NCI-H2029 (cell line): Measurements from ENCODE around the gene PHF20.
"Not testable (repeated sequence)": the region's sequence is repeated elsewhere in the genome, so short reads cannot be mapped to it uniquely, and the experiment has no call there.

ENCODE experiments used
- DNase-seq: peaks from one replicate; lab custom pipeline; 2025; lab: John Stamatoyannopoulos, UW

The PHF20 gene

GRCh38 chr20:35771689-35772562 lies at the start of gene PHF20:
Gene PHF20, plus strand, starts transcription at chr20:35772015. Its CDS starts 29,508 bp downstream, at chr20:35801523.
- peak; percentile 95 for DNase-seq

GRCh38 chr20:35723275-35723639 lies 48.6 kb upstream of the PHF20 start:
- DNase-seq: not testable (repeated sequence)

- not testable (repeated sequence) for DNase-seq
Measured at GRCh38 chr20:35723652-35724320, 48.0 kb upstream of the PHF20 start.

DNA sequence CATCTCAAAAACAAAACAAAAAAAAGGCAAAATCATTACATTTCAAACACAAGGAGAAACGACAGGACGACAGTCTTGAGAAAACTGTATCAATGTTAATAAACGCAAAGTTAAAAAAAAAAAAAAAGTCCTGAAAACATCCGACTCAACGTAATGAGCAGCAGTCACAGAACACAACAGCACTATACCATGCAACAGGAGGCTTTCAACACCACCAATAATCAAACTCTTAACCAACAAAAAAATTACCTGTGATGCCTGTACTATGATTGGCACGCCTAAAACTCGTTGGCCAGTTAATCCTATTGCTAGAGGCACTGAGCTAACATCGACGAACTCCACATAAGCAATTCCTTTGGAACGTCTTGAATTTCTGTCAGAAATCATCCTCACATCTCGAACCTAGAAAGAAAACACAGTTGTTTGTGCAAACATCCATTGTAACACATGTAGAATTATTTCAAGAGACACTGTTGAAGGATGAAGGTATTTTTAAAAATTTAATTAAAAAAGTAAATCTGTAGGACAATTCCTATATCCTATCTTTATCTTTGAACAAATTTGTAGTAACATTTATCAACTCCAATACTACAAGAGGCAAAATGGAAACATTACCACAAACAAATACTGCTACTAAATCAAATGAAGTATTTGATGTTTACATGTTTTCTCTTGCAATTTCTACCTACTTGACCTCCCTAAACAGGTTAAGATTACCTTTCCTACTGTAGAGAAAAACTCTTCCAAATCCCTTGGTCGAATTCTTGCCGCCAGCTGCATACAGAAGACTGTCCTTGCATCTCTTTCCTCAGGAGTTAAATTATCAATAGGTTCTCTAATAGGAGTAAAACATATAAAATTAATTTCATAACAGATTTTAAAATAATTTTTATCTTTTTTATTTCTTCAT lies 47.2 kb upstream of the PHF20 start:
- no peak for DNase-seq

GRCh38 chr20:35726842-35727711 lies 44.7 kb upstream of the PHF20 start:
- DNase-seq: no peak

DNA sequence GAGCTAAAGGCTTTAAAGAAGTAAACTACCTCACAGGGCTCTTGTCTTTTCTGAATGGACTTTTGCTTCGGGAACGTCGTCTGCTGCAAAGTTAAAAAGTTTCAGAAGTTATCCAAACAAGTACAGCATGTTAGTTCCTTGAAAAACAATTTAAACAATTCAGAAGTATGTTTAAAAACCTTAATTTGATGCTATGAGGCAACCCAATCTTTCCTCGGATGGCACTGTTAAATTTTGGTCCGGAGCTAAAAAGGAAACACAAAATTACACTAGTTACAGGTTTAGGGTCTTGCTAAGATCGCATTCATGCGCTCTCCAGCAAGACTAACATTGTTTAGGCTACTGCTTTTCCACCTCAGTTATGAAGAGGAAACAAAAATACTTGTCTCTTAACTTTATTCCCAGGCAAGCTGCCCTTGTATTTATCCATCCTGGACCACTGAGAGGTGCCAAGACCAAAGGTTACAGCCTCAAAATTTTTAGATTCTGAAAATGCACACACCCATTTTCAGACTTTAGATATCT lies 42.5 kb upstream of the PHF20 start:
- no peak for DNase-seq

GRCh38 chr20:35729836-35730582 lies 41.8 kb upstream of the PHF20 start:
- DNase-seq: no peak

GRCh38 chr20:35730583-35731468 lies 41.0 kb upstream of the PHF20 start:
- no peak for DNase-seq

DNA sequence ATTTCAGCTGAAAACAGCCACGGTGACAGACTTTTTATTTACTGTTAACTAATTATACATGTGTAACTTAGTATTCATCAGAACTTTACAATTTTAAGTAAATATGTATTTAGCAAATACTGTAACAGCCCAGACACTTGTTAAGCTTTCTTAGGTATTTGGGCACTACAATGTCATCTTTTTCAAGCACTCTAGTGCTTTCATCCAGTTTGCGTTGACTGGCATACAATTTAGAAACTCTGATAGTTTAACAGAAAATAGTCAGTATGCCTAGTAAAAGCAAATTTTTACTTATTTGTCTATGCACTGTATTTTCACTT lies 40.4 kb upstream of the PHF20 start:
- no peak for DNase-seq

DNA sequence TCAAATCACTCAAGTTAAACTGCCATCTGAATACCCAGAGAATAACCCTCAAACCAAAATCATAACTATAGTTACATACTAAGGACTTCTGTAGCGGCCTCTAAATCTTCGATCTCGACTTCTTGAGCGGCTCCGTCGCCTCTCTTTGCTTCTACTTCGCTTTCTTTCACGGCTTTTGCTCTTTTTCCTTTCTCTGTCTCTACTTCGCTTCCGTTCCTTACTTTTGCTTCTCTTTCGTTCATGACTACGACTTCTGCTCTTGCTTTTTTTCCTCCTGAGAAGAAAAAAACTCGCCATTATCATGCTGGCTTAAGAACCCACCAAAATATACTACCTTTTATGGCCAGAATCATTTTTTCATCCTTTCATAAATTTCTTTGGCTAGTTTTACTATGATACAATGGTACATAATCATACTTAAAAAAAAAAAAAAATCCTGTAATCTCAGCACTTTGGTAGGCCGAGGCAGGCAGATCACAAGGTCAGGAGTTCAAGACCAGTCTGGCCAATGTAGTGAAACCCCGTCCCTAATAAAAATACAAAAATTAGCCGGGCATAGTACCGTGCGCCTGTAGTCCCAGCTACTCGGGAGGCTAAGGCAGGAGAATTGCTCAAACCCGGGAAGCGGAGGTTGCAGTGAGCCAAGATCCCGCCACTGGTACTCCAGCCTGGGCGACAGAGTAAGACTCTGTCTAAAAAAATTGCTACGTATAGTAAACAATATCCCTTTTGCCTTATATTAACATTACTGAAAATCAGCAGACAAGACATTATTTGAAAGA lies 39.8 kb upstream of the PHF20 start:
- no peak for DNase-seq

GRCh38 chr20:35732644-35732982 lies 39.2 kb upstream of the PHF20 start:
- DNase-seq: no peak

DNA sequence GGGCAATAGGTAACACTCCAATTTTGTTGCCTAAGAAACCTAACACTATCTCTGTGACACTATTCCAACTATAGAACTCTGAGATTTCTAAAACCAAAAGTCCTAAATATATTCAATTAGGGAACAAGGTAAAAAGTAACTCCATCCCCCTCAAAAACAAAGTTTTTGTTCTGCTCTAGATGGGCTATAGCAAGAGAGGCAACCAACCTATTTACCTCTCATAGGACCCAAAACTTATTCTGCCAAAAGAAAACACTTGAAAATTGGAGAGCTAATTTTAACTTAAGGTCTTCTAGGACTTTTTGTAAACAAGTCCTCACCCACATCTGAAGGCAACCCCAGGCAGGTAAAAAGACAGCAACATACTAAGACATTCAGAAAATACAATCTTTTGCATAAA lies 37.4 kb upstream of the PHF20 start:
- no peak for DNase-seq

- DNase-seq: no peak
Measured at GRCh38 chr20:35734777-35735649, 36.8 kb upstream of the PHF20 start.

GRCh38 chr20:35735826-35736470 lies 35.9 kb upstream of the PHF20 start:
- no peak for DNase-seq

- DNase-seq: no peak
Measured at GRCh38 chr20:35737865-35738333, 33.9 kb upstream of the PHF20 start.

DNA sequence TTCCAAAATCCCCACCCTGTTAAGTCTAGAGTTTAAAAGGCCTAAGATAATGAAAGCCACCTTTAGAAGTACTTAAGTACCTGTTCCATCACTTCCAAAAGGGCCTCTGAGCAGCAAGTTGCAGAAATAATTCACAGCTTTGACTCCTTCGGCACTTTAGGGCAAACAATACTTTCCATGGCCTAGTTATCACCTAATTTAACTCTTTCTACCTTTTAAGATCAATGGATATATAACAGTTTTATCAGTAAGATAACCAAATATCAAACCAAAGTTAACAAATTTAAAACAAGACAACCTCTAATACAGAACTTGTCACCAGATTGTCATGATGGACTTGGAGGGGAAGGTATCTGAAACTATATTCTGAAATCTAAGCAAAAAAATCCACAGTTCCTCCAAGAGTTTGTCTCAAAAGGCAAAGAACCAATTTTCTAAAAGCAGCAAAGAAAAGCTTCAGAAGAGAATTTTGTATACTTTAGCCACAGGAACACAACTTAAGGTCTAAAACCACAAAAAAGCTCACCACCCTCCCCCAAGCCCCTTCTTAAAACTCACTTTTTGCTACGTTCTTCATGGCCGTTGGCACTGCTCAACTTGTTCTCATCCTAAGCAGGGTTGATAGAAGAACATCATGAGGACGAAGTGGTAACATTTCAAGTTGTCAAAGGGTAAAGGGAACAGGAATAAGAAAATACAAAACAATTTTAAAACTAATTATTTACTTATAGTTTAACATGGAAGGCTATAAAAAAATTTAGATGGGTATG lies 33.2 kb upstream of the PHF20 start:
- DNase-seq: no peak
